ENCODE measurements around the gene TLCD4. TPM values are rescaled to one million over a fixed set of nuclear protein-coding genes. Genes with fewer than 3 reads are reported as not detected.
A peak's percentile ranks its signal among the peaks of the same experiment; 100 is the strongest.

The TLCD4 gene
- total and polyA plus RNA-seq, 10 donors: 0.11 to 12.5 (median 0.75) TPM

DNA sequence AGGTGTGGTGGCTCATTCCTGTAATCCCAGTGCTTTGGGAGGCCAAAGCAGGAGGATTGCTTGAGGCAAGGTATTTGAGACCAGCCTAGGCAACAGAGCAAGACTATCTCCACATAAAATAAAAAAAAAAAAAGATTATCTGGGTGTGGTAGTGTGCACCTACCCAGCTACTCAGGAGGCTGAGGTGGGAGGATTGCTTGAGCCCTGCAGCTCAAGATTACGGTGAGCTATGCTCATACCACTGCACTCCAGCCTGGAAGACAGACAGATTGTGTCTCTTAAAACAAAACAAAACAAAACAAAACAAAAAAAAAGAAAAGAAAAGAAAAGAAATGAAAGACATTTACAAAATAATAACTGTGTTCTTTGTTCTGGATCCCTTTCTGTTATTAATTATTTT lies 6.1 kb upstream of the TLCD4 start:
- H3K27me3 ChIP-seq (replicated peaks in 1 of 7): peaks cover 0 to 21% (median 0%) of the 10 kb centered on the region in 7 donors
- no peaks in the 10 kb centered on the region for H3K9me3 ChIP-seq
- 88 to 100% (median 98%) methylated on average over 1 of the region's 1 CpG for WGBS, 5 donors
- TF ChIP-seq, protein P1, sequence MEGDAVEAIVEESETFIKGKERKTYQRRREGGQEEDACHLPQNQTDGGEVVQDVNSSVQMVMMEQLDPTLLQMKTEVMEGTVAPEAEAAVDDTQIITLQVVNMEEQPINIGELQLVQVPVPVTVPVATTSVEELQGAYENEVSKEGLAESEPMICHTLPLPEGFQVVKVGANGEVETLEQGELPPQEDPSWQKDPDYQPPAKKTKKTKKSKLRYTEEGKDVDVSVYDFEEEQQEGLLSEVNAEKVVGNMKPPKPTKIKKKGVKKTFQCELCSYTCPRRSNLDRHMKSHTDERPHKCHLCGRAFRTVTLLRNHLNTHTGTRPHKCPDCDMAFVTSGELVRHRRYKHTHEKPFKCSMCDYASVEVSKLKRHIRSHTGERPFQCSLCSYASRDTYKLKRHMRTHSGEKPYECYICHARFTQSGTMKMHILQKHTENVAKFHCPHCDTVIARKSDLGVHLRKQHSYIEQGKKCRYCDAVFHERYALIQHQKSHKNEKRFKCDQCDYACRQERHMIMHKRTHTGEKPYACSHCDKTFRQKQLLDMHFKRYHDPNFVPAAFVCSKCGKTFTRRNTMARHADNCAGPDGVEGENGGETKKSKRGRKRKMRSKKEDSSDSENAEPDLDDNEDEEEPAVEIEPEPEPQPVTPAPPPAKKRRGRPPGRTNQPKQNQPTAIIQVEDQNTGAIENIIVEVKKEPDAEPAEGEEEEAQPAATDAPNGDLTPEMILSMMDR (IDR thresholded peaks at IDR 0.05 in 8 of 11, conservative IDR thresholded peaks at IDR 0.05 in 3 of 11): no peak
- H3K4me1 ChIP-seq: no peaks in the 10 kb centered on the region
- H3K27ac ChIP-seq: no peak overlapping the region
- no peak for DNase-seq
- H3K36me3 ChIP-seq: no peaks in the 10 kb centered on the region
- intact Hi-C loops (cut with DNase I; ENCODE audit: low total_unique reads): no loop called here
- H3K4me3 ChIP-seq: no peak overlapping the region

DNA sequence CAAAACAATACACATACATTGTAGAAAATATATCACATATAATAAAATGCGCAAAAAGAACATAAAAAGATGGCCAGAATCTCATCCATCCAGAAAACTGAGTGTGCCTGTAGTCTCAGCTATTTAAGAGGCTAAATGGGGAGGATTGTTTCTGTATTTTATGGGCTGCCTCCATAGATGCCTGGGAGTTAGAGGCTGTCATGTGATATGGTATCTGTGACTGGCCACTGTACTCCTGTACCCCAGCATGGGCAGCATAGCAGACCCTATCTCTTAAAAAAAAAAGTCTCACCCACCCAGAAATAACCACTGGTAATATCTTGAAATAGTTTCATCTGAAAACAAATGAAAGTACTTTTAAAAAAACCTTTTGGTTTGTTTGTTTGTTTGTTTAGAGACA lies 3.5 kb upstream of the TLCD4 start:
- no peaks in the 10 kb centered on the region for H3K36me3 ChIP-seq
- WGBS, 5 donors: 93 to 100% (median 100%) methylated on average over 1 of the region's 1 CpG
- H3K4me1 ChIP-seq: peaks cover 4 to 22% (median 14%) of the 10 kb centered on the region in 6 donors
- H3K9me3 ChIP-seq: no peaks in the 10 kb centered on the region
- TF ChIP-seq, protein P1 (IDR thresholded peaks at IDR 0.05 in 8 of 11, conservative IDR thresholded peaks at IDR 0.05 in 3 of 11): no peak
- TF ChIP-seq POLR2A (IDR thresholded peaks at IDR 0.05): no peak
- TF ChIP-seq POLR2AphosphoS5 (IDR thresholded peaks at IDR 0.05): no peak
- no peak overlapping the region for H3K27ac ChIP-seq
- no peak overlapping the region for H3K4me3 ChIP-seq
- intact Hi-C loops (cut with DNase I; ENCODE audit: low total_unique reads): no loop called here
- no peak for DNase-seq
- peaks cover 0 to 45% (median 16%) of the 10 kb centered on the region in 7 donors for H3K27me3 ChIP-seq (replicated peaks in 1 of 7)

DNA sequence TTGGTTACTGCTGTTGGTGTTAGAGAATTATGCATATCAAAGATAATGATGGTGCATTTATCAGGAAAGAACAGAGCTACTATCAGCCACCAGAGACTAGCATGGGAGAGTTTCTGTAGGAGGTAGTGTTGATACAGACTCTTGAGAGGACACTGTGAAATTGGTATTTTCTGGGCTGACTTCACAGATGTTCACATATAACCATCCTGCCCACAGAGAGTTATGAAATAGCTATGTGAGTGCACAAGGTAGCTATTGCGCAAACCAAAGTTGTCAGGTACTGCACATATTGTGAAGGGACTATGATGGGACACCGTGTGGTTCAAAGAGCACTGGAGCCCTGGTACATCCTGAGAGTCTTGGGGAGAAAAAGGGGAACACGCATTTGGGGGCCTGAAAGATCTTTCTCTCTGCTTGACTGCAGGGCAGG lies 1.4 kb upstream of the TLCD4 start:
- Histone ChIP-seq H3K36me3 (no peaks in the 10 kb centered on the region), H3K27ac (no peak overlapping the region), H3K4me3 (no peak overlapping the region), H3K4me1 (peaks cover 4 to 22% (median 14%) of the 10 kb centered on the region in 6 donors), H3K9me3 (no peaks in the 10 kb centered on the region), H3K27me3 (replicated peaks in 1 of 7) (peaks cover 0 to 49% (median 20%) of the 10 kb centered on the region in 7 donors)
- WGBS, 5 donors: 67 to 82% (median 81%) methylated on average over 3 of the region's 3 CpGs
- no peak for TF ChIP-seq POLR2AphosphoS5 (IDR thresholded peaks at IDR 0.05)
- TF ChIP-seq, protein P1 (IDR thresholded peaks at IDR 0.05 in 8 of 11, conservative IDR thresholded peaks at IDR 0.05 in 3 of 11): no peak
- TF ChIP-seq POLR2A (IDR thresholded peaks at IDR 0.05): no peak
- intact Hi-C loops (cut with DNase I; ENCODE audit: low total_unique reads): no loop called here
- DNase-seq: no peak

DNA sequence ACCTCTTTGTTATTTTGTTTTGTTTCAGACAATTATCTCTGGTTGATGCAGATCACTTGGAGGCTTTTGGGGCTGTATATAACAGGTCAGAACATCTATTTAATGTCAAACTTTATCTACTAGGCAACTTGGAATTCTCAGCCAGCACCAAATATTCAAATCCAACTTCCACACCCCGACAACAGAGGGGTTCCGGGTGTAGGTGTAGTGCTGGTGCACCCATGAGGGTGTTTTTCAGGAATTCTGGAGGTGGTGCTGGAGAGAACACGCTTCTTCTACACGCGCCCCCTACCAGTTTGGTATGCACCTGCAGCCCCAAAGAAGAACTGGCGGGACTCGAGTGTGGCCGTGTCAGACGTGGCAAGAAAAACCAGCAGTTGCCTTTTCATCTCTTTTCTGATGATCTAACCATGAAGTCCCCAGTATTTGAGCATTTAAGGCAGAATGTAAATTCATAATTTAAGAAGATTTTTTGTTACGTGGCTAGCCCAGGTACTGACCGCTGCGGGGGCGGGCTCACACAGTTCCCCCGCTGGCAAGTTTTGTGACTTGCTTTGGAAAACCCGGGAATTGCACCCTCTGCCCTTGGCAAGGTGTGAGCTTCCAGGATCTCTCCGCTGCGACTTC lies 462 bp upstream of the TLCD4 start:
- Histone ChIP-seq H3K4me3 (peak overlapping the region; percentile 53 to 89 (median 66)), H3K36me3 (no peaks in the 10 kb centered on the region), H3K27ac (peak overlapping the region in 4 of 8 donors; percentile 31 to 69 (median 60)), H3K9me3 (no peaks in the 10 kb centered on the region), H3K27me3 (replicated peaks in 1 of 7) (peaks cover 0 to 42% (median 20%) of the 10 kb centered on the region in 7 donors), H3K4me1 (peaks cover 4 to 22% (median 14%) of the 10 kb centered on the region in 6 donors)
- intact Hi-C loops (cut with DNase I; ENCODE audit: low total_unique reads): no loop called here
- WGBS, 5 donors: 2 to 4% (median 3%) methylated on average over 16 to 17 of the region's 17 CpGs
- peak; percentile 84 for DNase-seq
- no peak for TF ChIP-seq POLR2A (IDR thresholded peaks at IDR 0.05)
- TF ChIP-seq, protein P1 (IDR thresholded peaks at IDR 0.05 in 8 of 11, conservative IDR thresholded peaks at IDR 0.05 in 3 of 11): peak; percentile 13 to 71 (median 53)

All from spleen (tissue), 11 donors.